Hepatocyte (in vitro differentiated cells): ENCODE results near the gene RARG. TPM values are rescaled to one million over a fixed set of nuclear protein-coding genes. Genes with fewer than 3 reads are reported as not detected.

Source experiments
- DNase-seq: peaks from one replicate; pipeline ENCODE4 v3.0.0-alpha.2; 2016; ENCODE audit warnings: low spot score
- H2AFZ ChIP-seq: fragments of 200-600 bp; sonication (generic); 2 replicates; pipeline ENCODE4 v1.6.0; 2016; ENCODE audit warnings: antibody characterized with exemption, mild to moderate bottlenecking
- H3K27ac ChIP-seq: fragments of 200-600 bp; sonication (generic); 2 replicates; pipeline ENCODE4 v1.5.1; 2016; ENCODE audit warnings: mild to moderate bottlenecking
- H3K27me3 ChIP-seq: fragments of 200-600 bp; sonication (generic); 2 replicates; pipeline ENCODE4 v1.6.1; 2016
- H3K36me3 ChIP-seq: fragments of 200-600 bp; sonication (generic); replicated peaks from 2 replicates; pipeline ENCODE4 v1.5.1; 2016; ENCODE audit warnings: low read depth; ENCODE audit not compliant: insufficient read depth
- H3K4me1 ChIP-seq: fragments of 200-600 bp; sonication (generic); 2 replicates; pipeline ENCODE4 v1.5.1; 2016; ENCODE audit warnings: mild to moderate bottlenecking, moderate library complexity; ENCODE audit not compliant: insufficient read depth
- H3K4me2 ChIP-seq: fragments of 200-600 bp; sonication (generic); 2 replicates; pipeline ENCODE4 v1.6.0; 2016
- H3K4me3 ChIP-seq: fragments of 200-600 bp; sonication (generic); 2 replicates; pipeline ENCODE4 v1.5.1; 2016; ENCODE audit warnings: mild to moderate bottlenecking
- H3K79me2 ChIP-seq: fragments of 200-600 bp; sonication (generic); 2 replicates; pipeline ENCODE4 v1.6.0; 2017; ENCODE audit warnings: mild to moderate bottlenecking
- H3K9me2 ChIP-seq: fragments of 200-600 bp; sonication (generic); replicated peaks from 2 replicates; pipeline ENCODE4 v1.6.0; 2017; ENCODE audit warnings: mild to moderate bottlenecking; ENCODE audit not compliant: insufficient read depth
- H3K9me3 ChIP-seq: fragments of 200-600 bp; sonication (generic); 2 replicates; pipeline ENCODE4 v1.5.1; 2016; ENCODE audit warnings: low read depth, mild to moderate bottlenecking
- H4K20me1 ChIP-seq: fragments of 200-600 bp; sonication (generic); 2 replicates; pipeline ENCODE4 v1.6.0; 2016; ENCODE audit warnings: mild to moderate bottlenecking; ENCODE audit not compliant: insufficient read depth, poor library complexity, severe bottlenecking
- EZH2 ChIP-seq: fragments of 200-600 bp; sonication (generic); IDR thresholded peaks from 2 replicates; pipeline ENCODE4 v1.6.1; 2016; ENCODE audit warnings: antibody characterized with exemption, mild to moderate bottlenecking, borderline replicate concordance
- EZH2phosphoT487 ChIP-seq: fragments of 200-600 bp; sonication (generic); IDR thresholded peaks from one replicate; pipeline ENCODE4 v1.6.1; 2018; ENCODE audit warnings: antibody characterized with exemption, mild to moderate bottlenecking, low read depth, moderate library complexity; ENCODE audit not compliant: unreplicated experiment, severe bottlenecking
- WGBS: methylation state at CpG from one replicate; pipeline ENCODE4 v1.1.6; 2016; ENCODE audit warnings: low lambda C conversion rate; ENCODE audit errors: missing lambda C conversion rate; 5-methylcytosine and 5-hydroxymethylcytosine counted together
- polyA plus RNA-seq: library from polyadenylated mRNA; unstranded; fragments of >200 nt; fragmentation: Nextera tagmentation; extraction: Ambion mirVana; gene quantifications from 2 replicates; pipeline ENCODE4 v1.2.1, GENCODE V29; 2016
- total RNA-seq: library from RNA; depleted of rRNA; stranded (reverse); fragments of >200 nt; gene quantifications from 2 replicates; pipeline ENCODE4 v1.2.3, GENCODE V29; 2014
- TF ChIP-seq, protein P1 (sequence below): fragments of 200-600 bp; sonication (generic); IDR thresholded peaks from 2 replicates; pipeline ENCODE4 v1.5.1; 2016; ENCODE audit warnings: antibody characterized with exemption, mild to moderate bottlenecking; ENCODE audit not compliant: poor library complexity

Gene RARG
- total and polyA plus RNA-seq, 2 experiments from 2014 or later = 20.9 to 28.1 TPM

DNA sequence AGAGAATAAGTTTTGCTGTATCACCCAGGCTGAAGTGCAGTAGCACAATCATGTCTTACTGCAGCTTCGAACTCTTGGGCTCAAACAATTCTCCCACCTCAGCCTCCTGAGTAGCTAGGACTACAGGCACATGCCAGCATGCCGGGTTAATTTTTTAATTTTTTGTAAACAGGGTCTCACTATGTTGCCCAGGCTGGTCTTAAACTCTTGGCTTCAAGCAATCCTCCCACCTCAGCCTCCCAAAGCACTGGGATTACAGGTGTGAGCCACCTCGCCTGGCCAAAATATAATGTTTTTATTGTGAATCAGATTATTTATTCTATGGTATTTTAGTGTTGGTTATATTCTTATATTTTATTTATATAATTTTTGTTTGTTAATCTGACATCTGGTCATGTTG lies 55.3 kb downstream of the RARG start:
- peaks cover 25% of the 10 kb centered on the region for H3K4me1 ChIP-seq
- no peaks in the 10 kb centered on the region for H3K27me3 ChIP-seq
- no peaks in the 10 kb centered on the region for H3K36me3 ChIP-seq
- H3K9me2 ChIP-seq = no peaks in the 10 kb centered on the region
- peaks cover 36% of the 10 kb centered on the region for H3K79me2 ChIP-seq
- no peaks in the 10 kb centered on the region for H4K20me1 ChIP-seq
- H3K9me3 ChIP-seq = no peaks in the 10 kb centered on the region
- no peak overlapping the region for H3K27ac ChIP-seq
- 99% methylated on average over 3 of the region's 3 CpGs for WGBS
- H2AFZ ChIP-seq = no peak overlapping the region
- TF ChIP-seq EZH2 = no peak
- TF ChIP-seq EZH2phosphoT487 = no peak
- TF ChIP-seq, protein P1, sequence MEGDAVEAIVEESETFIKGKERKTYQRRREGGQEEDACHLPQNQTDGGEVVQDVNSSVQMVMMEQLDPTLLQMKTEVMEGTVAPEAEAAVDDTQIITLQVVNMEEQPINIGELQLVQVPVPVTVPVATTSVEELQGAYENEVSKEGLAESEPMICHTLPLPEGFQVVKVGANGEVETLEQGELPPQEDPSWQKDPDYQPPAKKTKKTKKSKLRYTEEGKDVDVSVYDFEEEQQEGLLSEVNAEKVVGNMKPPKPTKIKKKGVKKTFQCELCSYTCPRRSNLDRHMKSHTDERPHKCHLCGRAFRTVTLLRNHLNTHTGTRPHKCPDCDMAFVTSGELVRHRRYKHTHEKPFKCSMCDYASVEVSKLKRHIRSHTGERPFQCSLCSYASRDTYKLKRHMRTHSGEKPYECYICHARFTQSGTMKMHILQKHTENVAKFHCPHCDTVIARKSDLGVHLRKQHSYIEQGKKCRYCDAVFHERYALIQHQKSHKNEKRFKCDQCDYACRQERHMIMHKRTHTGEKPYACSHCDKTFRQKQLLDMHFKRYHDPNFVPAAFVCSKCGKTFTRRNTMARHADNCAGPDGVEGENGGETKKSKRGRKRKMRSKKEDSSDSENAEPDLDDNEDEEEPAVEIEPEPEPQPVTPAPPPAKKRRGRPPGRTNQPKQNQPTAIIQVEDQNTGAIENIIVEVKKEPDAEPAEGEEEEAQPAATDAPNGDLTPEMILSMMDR = no peak
- DNase-seq = no peak
- H3K4me3 ChIP-seq = no peak overlapping the region
- H3K4me2 ChIP-seq = no peak overlapping the region

DNA sequence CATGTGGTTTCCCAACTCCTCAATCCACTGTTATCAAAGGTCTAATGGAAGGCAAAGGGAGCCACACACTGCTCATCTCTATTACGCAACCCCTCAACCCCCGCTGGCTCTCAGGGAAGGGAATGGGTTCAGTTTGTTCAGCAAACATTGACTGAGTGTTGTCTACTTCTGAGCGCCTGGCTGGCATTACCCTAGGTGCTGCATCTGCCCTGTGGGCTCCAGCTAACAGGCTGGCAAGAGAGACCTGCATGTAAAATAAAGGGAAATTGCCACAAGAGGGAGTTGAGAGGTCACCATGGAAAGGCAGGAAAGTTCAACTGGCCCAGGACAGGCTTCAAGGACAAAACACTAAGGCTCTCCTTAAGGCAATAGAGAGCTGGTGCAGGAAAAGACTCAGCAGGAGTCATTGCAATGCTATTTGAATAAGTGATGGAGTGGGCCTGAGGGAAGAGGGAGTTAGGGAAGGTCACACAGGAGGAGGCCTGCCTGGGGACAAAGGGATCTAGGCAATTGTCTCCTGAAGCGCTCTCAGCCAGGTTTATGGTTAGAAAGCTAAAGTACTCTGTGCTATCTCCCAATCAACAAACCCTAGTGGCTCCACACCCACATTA lies 57.0 kb downstream of the RARG start:
- Histone ChIP-seq H3K9me3 (no peaks in the 10 kb centered on the region), H3K36me3 (no peaks in the 10 kb centered on the region), H3K27me3 (no peaks in the 10 kb centered on the region), H4K20me1 (no peaks in the 10 kb centered on the region), H3K4me2 (peak overlapping the region; percentile 50), H3K4me1 (peaks cover 21% of the 10 kb centered on the region), H3K79me2 (peaks cover 32% of the 10 kb centered on the region), H3K9me2 (no peaks in the 10 kb centered on the region), H3K27ac (peak overlapping the region; percentile 52), H3K4me3 (no peak overlapping the region), H2AFZ (no peak overlapping the region)
- TF ChIP-seq, protein P1 = no peak
- TF ChIP-seq EZH2phosphoT487 = no peak
- TF ChIP-seq EZH2 = no peak
- peak; percentile 60 for DNase-seq
- WGBS = 38% methylated on average over 4 of the region's 4 CpGs

DNA sequence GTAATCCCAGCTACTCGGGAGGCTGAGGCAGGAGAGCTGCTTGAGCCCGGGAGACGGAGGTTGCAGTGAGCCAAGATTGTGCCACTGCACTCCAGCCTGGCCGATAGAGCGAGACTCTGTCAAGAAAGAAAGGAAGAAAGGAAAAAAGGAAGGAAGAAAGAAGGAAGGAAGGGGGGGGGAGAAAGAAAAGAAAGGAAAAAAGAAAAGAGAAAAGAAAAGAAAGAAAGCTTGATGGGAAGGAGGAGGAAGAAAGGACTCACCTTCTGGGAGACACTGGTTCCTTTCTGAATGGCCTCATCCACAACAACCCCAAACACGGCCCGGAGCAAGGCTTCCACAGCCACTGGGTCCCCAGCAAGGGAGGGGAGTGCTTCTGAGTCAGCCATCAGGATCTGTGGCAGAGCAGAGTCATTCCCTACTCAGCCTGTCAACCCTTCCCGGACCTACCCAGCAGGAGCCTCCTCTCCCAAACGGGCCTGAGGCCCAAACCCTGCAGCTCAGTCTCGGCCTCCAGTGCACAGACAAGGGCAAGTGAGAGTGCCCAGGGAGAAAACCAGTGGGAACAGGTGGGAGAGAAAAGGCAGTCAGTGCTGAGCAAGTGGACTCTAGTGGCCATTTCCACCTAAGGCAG lies 58.8 kb downstream of the RARG start:
- H3K4me1 ChIP-seq = peaks cover 15% of the 10 kb centered on the region
- H3K4me2 ChIP-seq = no peak overlapping the region
- H3K9me2 ChIP-seq = no peaks in the 10 kb centered on the region
- no peaks in the 10 kb centered on the region for H3K27me3 ChIP-seq
- H3K27ac ChIP-seq = no peak overlapping the region
- no peaks in the 10 kb centered on the region for H4K20me1 ChIP-seq
- WGBS = 79% methylated on average over 10 of the region's 10 CpGs
- H2AFZ ChIP-seq = no peak overlapping the region
- H3K79me2 ChIP-seq = peaks cover 20% of the 10 kb centered on the region
- H3K36me3 ChIP-seq = no peaks in the 10 kb centered on the region
- no peak overlapping the region for H3K4me3 ChIP-seq
- DNase-seq = no peak
- H3K9me3 ChIP-seq = no peaks in the 10 kb centered on the region
- TF ChIP-seq EZH2 (no peak), EZH2phosphoT487 (no peak)
- TF ChIP-seq, protein P1 = no peak
